ENCODE results near the gene KIRREL3. TPM values are rescaled to one million over a fixed set of nuclear protein-coding genes. Genes with fewer than 3 reads are reported as not detected.

KIRREL3 gene
- polyA plus RNA-seq, 4 donors: 1.5 to 2.1 (median 2.0) TPM

- DNase-seq (ENCODE audit: low read depth in 4 of 4, low spot score in 2 of 4): no peak
Measured at GRCh38 chr11:126722006-126722736, 278.4 kb downstream of the KIRREL3 start.

GRCh38 chr11:126720539-126721235 lies 279.9 kb downstream of the KIRREL3 start:
- DNase-seq (ENCODE audit: low read depth in 4 of 4, low spot score in 2 of 4): no peak

DNA sequence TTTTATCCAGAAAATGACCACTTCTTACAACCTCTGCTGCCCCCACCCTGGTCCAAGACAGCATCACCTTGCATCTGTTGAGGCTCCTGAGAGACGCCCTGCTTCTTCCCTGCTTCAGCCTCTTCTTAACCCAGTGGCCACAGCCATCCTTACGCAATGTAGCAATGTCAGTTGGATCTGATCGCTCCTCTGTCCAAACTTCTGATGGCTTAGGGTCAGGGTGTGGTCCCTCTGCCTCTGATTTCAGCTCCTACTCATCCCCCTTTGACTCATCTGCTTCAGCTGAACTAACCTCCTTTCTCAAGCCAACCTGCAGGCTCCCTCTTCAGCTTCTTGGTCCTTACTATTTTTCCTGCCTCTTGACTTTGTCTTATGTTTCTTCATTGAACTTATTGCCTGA lies 280.8 kb downstream of the KIRREL3 start:
- no peak for DNase-seq (ENCODE audit: low read depth in 4 of 4, low spot score in 2 of 4)

- DNase-seq (ENCODE audit: low read depth in 4 of 4, low spot score in 2 of 4): no peak
Measured at GRCh38 chr11:126718276-126718675, 282.3 kb downstream of the KIRREL3 start.

DNA sequence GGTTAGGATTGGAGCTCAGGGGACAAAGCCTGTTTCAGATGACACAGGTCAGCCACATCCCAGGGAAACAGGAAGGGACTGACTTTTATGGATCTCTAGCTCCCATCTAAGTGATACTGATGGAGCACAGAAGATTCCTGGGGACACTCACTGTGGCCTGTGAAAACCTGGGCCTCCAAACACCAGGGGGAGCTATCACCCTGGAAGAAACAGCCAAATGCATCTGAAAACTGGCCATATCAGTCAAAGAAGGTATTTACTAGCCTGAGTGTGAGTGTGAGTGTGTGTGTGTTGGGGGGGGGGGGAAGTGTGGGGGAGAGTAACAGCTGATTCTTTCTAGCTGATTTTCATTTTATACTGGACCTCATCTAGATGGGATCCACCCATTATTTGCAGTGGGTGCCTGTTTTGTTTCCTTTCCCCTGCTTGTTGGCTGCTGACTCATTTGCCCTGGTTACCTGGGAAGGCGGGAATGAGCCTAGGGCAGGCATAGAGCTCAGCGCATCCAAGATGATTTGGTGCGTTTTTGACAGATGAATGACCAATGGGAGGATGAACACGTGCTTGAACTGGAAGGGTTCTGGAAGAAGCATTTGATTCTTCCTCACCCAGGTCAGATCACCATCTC lies 284.0 kb downstream of the KIRREL3 start:
- peak in 3 of 4 donors; percentile 21 to 44 (median 24) for DNase-seq (ENCODE audit: low read depth in 4 of 4, low spot score in 2 of 4)

DNA sequence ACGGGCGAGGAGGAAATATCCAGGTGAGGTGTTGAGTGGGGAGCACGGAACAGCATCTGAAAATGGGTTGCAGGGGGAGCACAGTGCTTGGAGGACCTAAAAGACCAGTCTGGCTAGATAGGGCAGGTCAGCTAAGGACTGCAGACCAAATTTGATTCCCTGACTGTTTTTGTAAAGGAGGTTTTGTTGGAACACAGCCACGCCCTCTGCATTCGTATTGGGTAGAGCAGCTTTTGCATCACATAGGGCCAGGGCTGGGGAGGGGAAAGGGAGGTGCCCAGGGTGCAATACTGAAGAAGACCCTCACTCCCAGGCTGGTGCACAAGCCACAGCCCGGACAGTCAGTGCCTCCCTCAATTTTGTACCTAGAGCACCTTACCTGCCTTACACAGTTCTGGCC lies 286.8 kb downstream of the KIRREL3 start:
- DNase-seq (ENCODE audit: low read depth in 4 of 4, low spot score in 2 of 4): no peak

- DNase-seq (ENCODE audit: low read depth in 4 of 4, low spot score in 2 of 4): no peak
Measured at GRCh38 chr11:126711977-126712625, 288.5 kb downstream of the KIRREL3 start.

DNA sequence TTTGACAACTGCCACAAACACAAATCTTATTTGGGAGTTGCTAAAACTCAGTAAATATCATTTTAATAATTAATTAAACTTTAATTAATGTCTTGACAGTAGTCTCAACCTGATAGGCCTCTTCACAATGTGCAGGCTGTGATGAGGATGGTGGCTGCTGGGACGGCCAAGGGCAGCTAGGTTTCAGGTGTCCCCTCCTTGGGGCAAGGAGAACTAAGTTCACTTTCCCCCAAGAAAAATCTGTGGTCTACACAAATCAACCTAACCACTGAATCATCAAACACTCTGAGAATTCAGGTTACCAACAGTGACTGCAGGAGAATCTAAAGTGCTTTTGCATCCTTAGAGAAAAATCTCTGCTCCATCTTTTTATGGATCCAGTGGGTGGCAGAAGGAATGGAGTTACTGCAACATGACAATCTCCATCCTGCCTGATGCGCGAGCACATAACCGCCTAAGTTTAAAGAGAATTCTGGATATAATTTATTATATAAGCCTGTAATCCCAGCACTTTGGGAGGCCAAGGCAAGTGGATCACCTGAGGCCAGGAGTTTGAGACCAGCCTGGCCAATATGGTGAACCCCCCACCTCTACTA lies 289.7 kb downstream of the KIRREL3 start:
- DNase-seq (ENCODE audit: low read depth in 4 of 4, low spot score in 2 of 4): no peak

DNA sequence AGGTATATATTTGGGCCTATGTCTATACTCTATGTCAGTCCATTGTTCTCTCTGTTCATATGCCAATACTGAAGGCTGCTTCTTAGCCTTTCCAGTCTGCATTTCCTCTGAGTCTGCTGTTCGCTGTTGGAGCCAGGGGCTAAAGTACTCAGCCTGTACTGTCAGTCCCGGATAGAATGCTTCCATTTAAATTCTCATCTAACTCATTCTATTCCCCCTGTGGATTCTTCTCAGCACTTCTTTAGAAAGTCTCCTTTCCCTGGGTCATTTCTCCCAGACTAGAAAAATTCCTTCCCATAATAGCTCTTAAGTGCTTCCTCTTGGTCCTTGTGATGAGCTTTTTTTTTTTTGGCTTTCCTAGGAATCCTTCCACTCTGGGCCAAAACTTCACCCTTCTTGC lies 293.1 kb downstream of the KIRREL3 start:
- DNase-seq (ENCODE audit: low read depth in 4 of 4, low spot score in 2 of 4): no peak

- no peak for DNase-seq (ENCODE audit: low read depth in 4 of 4, low spot score in 2 of 4)
Measured at GRCh38 chr11:126704096-126704495, 296.5 kb downstream of the KIRREL3 start.

- no peak for DNase-seq (ENCODE audit: low read depth in 4 of 4, low spot score in 2 of 4)
Measured at GRCh38 chr11:126703662-126704061, 296.9 kb downstream of the KIRREL3 start.

DNA sequence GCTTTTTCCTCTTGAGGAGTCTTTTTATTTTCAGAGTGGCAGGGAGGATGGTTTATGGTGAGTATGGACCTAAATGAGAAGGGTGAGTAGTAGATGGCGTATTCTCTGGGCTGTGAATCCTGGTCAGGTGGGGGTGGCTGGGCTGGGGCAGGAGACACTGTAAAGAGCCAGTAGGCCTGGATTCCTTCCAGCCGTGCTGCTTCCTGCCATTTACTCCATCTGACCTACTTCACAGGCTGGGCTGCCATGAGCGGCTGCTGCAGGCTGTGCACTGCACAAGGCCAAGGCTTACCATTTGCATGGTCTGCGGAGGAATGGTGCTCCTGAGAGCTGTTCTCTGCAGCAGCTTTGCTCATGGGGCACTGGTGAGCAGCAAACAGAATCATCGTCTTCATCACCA lies 297.6 kb downstream of the KIRREL3 start:
- no peak for DNase-seq (ENCODE audit: low read depth in 4 of 4, low spot score in 2 of 4)

- DNase-seq (ENCODE audit: low read depth in 4 of 4, low spot score in 2 of 4): no peak
Measured at GRCh38 chr11:126702165-126702720, 298.3 kb downstream of the KIRREL3 start.

GRCh38 chr11:126701520-126701897 lies 299.1 kb downstream of the KIRREL3 start:
- DNase-seq (ENCODE audit: low read depth in 4 of 4, low spot score in 2 of 4): no peak

GRCh38 chr11:126700768-126701519 lies 299.6 kb downstream of the KIRREL3 start:
- no peak for DNase-seq (ENCODE audit: low read depth in 4 of 4, low spot score in 2 of 4)

DNA sequence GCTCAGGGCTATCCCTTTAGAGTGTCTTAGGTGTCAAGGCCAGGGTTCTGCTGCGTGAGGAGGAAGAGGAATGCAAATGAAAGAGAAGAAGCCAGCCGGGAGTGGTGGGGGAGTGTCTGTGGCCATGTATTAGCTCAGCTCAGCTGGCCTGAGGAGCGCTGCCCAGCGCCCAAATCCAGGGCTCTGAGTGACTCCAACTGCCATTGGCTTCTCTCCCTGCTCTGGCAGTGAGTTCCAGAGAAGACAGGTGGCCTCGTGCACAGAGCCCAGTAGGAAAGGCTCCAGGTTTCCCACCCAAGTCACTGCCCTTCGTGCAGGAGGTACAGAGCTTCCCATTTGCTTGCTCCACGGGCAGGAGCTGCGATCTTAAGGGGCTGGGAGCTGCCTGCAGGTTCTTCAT lies 302.0 kb downstream of the KIRREL3 start:
- no peak for DNase-seq (ENCODE audit: low read depth in 4 of 4, low spot score in 2 of 4)

DNA sequence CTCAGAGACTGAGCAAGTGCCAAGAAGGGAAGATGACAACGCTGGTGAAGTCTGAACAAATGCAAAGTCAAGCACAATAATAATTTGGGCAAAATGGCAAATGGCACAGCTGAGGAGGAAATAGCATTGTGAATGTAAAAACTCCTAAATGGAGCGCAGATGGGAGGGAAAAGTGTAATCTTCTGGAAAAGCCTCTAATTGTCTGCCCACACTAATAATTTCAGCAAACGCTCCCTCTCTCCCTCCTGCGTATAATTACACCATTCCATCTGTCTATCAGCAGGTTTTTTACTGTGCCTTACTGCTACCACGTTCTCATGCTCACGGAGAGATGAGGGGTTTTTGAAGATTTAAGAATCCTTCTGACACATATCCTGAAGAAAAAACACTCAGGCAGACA lies 302.6 kb downstream of the KIRREL3 start:
- DNase-seq (ENCODE audit: low read depth in 4 of 4, low spot score in 2 of 4): no peak

DNA sequence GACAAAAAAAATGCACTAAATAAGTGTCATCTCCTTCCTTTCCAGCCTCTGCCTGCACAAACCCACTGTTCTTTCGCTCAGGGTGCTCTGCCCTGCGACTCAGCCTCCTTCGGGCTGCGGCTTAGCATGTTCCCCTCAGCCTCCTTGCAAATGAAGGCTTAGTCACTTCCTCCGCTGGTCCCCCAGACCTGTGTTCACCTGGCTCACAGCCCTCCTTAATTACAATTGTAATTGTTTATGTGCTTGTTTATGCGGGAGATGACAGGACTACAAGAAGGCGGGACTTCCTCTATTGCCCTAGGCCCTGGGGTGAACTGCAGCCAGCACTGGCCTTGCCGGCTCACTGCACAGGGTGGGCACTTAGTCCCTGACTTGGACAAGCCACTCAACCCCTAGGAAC lies 303.6 kb downstream of the KIRREL3 start:
- DNase-seq (ENCODE audit: low read depth in 4 of 4, low spot score in 2 of 4): no peak

DNA sequence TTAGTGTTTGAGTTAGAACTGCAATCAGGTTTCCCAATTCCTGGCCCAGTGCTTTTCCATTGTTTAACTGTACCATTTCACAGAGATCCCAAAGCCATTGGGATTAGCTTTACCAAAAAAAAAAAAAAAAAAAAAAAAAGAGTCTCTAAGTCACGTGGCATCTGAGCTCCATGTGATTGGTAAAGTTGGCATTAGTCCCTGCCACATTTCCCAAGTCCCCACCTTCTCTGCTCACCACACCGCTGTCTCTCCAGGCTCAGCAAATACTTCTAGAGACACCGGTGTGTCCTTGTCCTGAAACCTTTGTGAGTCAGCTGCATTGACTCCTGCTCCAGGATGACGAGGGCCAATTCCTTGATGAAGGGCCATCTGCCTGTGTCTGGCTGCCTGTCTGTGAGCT lies 305.3 kb downstream of the KIRREL3 start:
- no peak for DNase-seq (ENCODE audit: low read depth in 4 of 4, low spot score in 2 of 4)

DNA sequence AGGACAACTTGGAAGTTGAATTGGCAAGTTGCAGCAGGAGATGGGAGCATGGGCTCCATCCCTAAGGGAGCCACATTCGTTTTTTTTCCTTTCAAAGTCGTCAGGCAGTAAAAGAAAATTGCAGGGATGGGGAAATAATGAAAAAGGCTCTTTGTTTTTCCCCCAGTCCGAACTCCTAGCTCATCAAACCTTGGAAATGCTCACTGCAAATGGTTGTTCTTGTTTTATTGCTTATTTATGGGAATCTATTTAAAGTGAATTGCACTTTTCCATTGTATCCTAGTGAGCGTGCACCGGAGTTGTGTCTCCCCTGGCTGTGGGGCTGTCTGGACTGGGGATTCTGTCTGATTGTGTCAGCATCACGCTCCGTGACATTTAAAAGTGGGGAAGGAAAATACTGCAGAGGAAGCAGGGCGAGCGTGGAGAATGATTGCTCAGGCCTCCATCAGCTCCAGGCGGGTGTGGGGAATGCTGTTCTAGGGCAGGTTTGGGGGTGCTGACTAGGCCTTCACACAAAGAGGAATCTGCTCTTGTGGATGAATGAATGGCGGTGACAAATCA lies 306.4 kb downstream of the KIRREL3 start:
- DNase-seq (ENCODE audit: low read depth in 4 of 4, low spot score in 2 of 4): no peak
